NCI-H1048 (cell line): ENCODE data around the gene MAD1L1.

Experiments used
- DNase-seq: peaks from one replicate; lab custom pipeline; 2025; lab: John Stamatoyannopoulos, UW

Gene MAD1L1

DNA sequence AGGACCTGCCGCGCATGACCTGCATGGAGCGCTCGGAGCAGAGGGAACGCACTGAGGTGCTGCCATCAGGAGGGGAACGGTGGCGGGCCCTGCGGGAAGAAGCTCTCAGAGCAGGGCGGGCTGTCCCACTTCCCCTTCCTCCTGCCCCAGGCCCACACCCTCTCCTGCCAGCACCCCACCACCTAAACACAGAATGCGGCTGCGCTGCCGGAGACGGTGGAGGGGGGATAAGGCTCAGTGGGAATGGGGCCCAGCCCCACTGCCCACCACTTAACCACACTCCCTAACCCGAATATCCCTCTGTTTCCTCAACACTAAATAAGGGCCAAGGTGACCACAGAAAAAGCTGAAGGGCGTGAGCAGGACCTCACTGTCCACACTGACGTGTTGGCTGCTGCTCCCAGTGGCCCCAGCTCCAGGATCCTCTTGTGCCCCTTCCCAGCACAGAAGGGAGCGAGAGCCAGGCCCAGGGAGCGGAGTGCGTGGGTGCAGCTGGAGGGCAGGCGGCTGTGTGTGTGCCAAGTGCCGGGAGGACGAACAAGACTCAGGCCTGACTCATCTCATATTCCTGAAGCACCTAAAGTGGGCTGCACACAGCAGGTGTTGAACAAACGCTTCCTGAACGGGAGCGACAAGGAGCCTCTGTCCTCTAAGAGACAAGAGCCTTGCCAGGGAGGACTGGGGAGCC lies 116.8 kb downstream of the MAD1L1 start:
- no peak for DNase-seq

DNA sequence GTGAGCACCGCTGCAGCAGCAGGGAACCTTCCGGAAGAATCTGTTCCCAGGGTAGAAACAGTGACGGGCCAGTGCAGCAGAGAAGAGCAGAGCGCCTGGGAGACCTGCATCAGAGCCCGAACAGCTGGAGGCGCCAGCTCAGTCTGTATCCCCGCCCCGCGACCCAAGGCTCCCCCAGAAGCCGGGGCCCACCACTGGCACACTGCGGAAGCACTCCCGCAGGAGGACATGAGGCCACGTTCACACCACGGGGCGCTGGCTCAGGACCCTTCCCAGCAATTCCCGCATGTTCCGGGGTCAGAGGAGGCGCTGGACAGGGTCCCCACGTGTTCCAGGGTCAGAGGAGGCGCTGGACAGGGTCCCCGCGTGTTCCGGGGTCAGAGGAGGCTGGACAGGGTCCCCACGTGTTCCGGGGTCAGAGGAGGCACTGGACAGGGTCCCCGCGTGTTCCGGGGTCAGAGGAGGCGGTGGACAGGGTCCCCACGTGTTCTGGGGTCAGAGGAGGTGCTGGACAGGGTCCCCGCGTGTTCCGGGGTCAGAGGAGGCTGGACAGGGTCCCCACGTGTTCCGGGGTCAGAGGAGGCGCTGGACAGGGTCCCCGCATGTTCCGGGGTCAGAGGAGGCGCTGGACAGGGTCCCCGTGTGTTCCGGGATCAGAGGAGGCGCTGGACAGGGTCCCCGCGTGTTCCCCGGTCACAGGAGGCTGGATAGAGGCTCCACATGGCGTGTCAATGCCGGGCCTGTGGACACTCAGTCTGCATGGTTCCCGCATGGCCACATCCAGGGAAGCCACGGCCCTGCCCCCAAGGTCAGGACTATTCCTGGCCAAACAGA lies 117.6 kb downstream of the MAD1L1 start:
- DNase-seq: no peak

DNA sequence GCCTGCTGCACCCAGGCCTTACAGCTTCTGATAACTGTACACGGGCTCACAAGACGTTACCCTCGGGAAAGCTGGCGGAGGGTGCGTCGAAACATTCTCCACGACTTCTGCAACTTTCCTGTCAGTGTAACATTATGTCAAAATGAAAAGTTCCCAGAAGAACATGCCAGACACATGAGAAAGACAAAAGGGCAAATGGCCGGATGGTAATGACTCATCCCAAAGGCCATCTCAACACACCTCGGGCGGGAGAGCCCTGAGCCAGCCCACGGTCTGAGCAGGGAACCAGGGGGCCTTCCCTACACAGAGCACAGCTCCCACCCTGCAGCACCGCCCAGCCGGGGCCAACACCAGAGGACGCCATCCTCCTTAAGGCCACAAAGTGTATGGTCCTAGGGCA lies 118.7 kb downstream of the MAD1L1 start:
- DNase-seq: no peak

DNA sequence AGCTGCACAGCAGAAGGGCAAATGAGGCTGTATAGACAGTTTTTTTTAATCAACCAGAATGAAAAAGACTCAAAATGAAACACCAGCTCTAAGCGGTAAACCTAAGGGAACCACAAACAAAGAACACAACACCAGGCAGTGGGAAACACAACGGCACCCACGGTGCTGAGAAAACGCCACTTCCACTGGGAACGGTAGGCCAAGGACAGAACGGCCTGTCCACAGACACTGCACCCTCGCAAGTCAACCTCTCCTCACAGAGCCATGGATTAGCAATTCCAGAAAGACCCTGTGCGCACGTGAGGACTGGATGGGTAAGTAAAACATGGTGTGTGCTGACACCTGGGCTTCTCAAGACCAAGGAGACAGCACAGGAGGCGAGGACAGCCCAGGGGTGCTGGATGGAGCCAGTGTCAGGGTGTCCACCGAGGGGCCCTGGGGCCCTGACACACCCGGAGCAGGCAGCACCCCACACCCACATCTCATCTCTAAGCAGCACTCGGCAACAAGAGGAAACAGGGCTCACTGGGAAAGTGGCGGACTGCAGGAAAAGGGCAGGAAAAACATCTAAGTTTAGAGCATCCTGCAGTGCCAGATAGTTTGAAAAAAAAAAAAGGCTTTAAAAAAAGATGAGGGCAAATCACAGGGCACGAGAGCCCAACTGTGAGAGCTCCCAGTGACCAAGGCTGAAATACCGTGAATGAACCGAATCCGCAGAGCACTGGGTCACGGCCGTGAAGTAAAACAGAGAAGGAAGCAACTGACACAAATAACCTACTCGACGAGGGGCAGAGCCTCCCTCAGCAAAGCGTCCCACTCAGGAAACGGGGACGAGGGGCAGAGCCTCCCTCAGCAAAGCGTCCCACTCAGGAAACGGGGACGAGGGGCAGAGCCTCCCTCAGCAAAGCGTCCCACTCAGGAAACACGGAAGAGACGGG lies 120.2 kb downstream of the MAD1L1 start:
- no peak for DNase-seq

DNA sequence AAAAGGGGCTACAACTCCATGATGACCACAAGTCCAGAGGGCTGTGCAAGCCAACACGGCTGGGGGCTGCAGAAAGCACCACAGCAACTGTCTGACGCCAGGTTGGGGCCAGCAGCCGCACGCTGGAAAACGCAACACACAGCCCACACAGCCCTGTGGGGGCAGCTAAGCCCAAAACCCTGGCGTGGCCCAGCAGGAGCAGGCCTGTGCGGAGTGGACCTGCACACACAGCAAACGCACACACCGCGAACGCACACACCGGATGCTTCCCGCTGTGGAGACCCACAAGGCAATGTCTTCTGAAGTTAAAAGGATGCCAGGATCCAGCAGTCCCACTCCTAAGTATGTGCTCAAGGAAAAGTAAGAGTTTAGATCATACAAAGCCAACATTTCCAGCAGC lies 121.2 kb downstream of the MAD1L1 start:
- no peak for DNase-seq

DNA sequence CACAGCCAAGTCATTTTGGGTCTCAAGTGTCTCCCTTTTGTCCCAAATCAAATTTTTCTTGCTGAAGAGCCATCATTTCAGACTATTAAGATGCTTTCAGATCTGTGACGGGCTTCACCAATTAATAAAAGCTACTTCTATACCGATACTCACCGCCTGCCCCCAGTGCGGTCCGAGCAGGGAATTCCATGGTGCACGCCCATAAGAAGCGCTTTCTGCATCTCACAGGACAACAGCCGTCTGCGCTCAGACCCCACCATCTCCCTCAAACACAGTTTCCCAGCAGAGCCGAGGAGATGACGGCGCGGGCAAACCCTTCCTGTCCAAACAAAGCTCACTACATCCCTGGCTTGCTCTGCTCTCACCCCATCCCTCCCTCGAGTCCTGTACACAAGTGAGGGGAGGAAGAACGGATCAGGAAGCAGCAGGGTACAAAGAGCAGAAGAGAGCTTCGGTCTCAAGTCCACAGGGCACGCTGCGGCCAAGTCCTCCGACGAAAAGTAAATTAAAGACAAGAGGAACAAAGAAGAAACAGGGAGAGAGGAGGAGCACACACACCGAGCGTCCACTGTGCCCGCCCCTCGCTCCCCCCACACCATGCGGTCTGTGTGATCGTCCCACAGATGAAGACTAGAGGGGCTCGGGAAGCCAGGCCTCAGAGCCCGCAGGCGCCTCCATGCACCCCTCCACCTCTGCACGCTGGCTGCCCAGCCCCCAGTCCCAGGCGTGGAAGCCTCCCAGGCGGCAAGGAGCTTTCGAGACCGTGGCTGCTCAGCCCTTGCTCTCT lies 121.9 kb downstream of the MAD1L1 start:
- DNase-seq: no peak

DNA sequence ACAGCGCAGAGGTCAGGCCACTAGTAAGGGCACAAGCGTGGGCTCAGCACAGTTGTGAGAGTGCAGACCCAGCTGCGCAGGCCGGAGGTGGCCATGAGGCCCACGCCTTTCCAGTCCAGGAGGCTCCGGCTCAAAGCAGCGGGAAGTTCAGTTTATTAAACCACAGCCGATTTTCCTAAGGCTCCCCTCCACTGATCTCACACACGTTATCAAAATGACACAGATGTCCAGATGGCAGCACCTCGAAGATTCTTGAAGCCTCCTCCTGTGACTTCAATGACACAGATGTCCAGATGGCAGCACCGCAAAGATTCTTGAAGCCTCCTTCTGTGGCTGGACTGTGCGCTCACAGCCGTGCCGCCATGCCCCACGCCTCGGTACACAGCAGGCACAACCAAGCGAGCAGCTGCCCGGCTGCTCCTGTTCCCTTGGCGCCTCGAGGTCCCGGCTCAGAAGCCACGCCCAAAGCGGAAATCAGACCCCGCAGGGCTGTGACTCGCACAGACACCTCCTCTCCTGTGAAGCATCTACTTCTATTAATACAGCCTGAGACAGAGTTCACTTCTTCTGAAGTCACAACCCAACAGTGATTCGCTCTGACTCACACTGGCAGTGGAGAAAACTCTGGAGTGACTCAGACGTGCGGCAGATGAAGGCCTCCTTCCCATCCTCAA lies 122.7 kb downstream of the MAD1L1 start:
- DNase-seq: no peak

DNA sequence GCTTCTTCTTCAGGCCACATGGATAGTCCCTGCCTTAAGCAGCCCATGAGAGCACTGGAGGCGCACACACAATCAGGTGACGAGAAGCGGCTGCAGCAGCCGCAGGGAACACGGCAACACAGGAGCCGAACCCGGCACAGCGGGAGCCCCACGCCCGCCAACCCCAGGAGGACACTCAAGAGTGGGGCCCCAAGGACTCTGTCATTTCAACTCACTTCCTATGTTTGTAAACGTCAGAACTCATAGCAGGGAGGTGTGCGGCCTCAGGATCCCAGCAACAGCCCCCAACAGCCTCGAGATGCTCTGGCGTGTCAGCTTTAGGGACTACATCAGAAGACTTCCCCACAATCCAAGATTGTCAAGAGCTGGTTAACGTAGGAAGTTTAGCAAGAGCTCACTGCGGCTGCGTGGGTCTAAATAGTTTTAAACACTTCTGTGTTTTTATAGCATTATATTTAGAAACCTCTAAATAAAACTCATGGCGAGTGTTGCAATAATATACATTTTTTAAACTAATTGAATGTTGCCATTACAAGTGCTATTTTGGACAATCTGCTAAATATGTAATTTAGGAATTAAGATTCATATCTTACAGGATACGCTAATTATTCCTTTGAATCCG lies 123.4 kb downstream of the MAD1L1 start:
- DNase-seq: no peak

DNA sequence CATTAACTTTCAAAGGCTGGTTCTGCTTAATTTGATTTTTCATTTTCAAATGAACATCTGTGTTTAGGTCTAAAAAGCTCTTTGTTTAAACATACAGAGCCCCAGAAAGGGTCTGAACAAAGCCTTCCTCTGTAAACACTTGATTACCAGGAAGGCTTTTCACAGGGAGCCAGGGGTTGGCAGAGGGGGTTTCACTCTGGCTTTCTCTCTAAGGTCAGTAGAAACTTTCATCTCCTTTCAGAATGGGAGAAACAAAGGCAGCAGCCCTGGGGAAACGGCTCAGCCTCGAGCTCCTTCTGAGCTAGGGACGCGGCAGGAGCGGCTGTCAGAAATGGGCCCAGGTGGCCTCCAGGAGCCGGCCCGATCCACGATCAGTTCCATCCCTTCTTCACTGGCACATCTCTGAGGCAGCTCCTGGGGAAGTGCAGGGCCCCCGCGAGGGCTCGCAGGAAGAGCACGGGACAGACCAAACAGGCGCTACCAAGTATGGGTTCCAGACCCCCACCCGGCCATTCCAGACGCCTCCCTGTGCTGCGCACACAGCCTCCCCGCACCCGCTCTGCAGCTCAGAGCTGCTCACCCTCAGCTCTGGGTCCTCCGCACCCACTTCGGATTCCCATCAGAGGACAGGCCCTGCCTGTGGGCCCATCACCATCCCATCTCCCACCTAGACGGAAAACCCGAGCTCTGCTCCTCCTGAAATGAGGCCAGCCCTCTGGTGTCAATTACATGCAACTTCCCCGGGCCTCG lies 124.1 kb downstream of the MAD1L1 start:
- no peak for DNase-seq

DNA sequence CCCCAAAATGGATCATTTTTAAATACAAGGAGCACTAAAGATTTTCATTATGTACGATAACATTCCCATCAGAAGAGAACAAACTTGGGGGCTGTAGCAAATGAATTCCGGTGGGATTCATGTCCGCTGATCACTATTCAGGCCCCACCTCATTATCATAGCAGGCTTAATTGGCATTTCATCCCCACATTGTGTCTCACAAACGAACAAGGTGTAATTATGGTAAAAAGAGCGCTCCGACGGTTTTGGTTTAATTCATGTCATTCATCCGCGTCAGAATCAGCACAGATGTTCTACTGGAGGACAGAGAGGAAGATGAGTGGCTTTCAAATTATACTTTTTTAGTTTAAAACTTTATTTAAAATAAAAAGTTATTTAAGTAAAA lies 124.7 kb downstream of the MAD1L1 start:
- DNase-seq: no peak

DNA sequence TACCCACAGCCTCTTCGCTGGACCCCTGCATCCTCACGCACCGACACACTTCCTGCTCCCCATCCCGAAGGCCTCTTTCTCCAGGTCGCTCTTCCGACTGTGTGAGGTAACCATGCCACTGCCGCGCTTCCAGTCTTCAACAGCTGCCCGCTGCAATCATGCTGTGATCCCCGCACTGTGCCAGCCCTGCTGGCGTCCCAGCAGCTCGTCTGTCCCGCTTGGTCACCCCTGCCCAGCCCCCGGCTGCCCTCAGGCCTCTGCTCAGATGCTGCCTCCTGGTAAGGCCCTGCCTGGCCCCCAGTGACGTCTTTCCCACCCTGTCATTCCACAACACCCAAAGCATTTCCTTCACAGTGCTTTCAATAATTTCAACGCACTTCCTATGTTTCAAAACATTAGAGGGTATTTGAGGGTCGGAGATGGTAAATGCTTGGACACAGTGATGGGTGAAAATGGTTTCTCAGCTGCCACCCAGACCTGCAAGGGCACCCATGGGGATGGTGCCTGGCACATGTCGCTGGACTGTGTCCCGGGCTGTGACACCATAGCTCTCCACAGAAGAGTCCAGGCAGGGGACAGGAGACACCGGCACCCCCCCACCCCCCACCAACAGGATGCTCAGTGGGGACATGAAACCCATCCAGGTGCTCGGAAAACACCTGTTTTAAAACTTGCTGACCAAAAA lies 125.2 kb downstream of the MAD1L1 start:
- no peak for DNase-seq

DNA sequence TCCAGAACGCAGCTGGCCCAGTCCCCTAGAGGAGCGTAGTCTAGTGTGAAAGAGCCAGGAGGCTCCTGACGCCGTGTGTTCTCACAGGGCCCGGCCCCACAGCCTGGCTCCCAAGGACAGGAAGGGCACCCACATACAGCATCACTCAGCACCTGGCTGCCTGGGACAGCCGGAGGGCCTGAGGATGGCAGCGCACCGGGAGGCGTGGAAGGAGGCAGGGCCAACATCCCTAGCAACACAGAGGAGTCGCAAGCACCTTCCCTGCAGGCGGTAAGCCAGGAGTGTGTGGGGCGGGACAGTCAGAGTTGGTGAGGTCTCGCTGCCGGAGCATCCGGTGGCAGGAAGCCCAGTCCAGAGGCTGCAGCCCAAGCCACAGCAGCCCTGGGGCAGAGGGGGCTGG lies 125.8 kb downstream of the MAD1L1 start:
- no peak for DNase-seq

DNA sequence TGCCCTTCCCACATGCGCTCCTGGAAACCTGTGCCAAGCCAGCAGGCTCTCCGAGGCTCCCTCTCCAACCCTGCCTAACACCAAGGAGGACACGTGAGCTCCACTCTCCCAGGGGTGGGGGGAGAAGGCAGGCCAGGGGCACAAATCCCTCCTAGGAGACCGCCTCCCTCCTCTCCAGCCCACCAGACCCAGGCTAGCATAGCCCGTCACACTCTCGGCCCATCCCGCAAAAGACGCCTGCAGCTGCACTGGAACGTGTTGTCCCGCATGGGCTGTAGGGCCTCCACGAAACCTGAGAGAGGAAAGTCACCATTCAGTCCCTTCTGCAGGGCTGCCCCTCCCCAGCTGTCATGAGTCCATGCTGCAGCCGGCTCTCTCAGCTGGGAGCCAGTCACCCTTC lies 126.3 kb downstream of the MAD1L1 start:
- DNase-seq: no peak

DNA sequence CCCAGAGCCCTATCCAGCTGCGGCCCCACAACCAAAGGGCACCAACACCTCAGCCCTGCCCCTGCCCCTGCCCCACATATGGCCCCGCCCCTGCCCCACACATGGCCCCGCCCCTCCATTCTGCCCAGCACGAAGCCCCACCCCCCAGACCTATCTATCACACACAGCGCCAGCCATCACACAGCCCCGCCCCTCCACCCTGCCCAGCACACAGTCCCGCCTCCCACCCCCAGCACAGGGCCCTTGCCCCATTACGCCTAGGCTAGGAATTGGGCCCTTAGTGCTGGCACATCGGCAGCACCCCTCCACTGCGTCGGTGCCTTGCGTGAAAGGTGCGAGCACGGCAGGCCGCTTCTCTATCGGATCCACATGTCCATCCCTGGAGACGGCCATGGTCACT lies 126.8 kb downstream of the MAD1L1 start:
- DNase-seq: no peak

DNA sequence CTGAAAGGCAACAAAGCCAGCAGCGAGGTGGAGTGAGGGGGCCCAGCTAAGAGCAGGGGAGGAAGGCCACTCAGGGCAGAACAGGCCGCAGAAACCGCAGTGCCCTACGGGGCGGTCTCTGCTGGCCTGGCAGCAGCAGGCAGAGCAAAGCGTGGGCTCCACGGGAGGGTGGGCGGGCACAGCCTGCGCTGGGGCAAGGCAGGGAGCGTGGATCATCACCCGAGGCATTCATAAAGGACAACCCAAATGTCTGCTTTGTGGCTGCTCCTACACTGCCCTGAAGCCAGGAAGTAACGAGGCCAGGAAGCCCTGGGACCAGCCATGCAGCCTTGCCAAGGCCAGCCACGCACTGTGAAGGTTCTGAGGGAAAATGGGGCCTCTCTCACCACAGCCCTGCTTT lies 127.5 kb downstream of the MAD1L1 start:
- DNase-seq: no peak

DNA sequence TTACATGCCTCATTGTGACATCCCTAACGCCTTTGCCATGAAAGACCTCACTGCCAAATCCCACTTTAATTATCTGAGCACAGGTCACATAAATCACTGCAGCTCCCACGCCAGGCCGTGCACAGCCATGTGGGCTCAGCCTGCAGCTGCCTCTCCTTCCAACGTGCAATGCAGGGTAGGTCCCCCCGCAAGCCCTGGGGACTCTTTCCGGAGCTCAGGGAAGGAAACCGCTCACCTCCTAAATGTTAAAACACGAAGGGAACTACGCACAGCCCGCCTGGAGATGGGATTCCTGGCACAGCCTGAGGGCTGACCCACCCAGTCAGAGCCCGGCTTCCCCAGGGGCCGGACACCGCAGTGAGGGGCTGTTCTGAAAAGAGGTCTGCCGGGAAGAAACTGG lies 128.0 kb downstream of the MAD1L1 start:
- DNase-seq: no peak

DNA sequence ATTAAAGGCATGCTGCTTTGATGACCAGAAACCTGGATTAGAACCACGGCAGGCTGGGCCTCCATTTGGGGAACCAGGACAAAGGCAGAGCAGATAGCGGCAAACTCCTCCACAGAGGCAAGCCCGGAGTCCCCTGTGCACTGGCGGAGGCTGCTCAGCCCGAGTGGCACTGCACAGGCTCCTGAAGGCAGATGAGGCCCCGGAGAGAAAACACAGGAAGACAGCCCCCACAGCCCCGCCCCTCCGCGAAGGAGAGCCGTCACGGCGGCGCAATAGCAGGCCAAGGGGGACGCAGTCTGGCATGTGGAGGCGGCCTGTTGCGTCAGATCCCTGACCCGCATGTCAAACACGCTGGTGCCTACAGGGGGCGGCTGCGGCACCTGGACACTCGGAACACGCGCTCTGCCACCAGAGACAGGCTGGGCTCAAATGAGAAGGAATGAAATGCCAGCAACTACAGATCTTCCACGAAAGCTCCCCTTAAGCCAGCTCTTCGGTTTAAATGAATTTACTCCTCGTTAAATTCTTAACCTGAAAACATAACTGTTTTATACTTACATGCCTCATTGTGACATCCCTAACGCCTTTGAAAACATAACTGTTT lies 128.5 kb downstream of the MAD1L1 start:
- DNase-seq: no peak

DNA sequence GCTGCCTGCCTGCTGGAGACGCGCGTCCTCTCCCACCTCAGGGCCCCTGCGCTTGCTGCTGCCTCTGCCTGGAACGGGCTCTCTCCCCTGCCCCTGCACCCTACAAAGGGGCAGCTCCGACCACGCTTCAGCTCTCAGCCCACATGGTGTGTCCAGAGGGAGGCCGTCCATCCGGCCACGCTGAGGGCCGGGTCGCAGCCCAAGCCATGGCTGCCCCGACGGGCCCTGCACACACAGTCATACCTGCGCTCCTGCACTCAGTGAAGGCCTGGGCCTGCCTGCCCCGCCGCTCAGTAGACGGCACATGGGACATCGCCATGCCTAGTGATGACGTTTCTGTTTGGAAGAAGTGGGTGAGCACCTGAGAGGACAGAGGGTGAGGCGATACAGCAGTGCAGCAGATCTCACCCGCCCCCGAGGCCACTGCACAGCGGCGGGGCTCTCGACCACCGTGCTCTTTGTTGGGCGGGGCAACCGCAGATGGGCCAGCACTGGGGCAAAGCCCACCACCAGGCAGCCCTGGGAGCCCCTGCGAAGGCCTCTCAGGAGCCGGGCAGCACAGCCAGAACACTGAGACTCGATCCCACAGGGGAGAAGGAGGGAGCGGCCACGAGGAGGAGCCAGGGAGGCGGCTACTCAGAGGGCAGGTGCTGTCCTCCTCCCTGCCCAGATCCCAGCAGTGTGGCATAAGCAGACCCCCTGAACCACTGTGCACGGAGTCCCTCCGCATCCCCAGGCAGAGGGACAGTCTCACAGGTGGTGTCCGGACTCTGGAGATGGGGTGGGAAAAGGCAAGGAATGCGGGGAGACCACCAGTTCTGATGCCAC lies 129.5 kb downstream of the MAD1L1 start:
- DNase-seq: no peak
